Measurements from ENCODE around the gene CMTM5. TPM values are rescaled to one million over a fixed set of nuclear protein-coding genes. Genes with fewer than 3 reads are reported as not detected.

Gene CMTM5
- polyA plus RNA-seq, 1 of the 3 experiments (the other 2 are of a cell fraction): 0.13 TPM

DNA sequence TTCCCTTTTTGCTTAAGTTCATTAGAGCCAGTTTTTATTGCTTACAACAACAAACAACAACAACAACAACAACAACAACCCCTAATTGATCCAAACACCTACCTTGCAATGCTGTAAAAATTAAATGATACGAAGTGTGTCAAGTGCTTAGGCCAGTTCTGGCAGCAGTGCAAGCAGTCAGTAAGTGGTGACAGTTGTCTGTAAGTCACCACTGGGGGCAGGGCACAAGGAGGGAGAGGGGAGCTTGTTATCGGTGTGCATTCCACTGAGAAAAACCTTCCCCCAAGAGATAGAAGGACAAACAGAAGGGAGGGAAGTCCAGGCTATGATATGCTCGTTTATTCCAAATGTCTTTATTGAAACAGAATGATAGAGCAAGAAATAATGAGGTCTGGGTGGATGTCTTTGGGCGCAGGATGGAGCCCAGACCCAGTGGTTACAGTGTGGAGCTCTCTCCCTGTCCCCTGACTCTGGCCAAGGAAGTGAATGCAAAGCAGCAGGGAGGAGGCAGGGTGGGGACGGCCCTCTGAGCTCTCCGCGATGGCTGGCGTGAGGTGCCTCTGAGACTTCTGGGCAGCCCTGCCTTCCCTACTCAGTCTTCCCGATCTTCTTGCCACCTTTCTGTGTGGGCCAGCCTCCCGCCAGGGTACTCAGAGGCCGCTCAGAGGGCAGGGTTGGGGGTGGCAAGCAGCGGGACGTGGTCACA, 30.7 kb upstream of the CMTM5 start:
- 89% methylated on average over 10 of the region's 13 CpGs for WGBS (ENCODE audit: low lambda C conversion rate)
- no peak overlapping the region; a peak in 1 of 4 replicates for H3K27ac ChIP-seq (ENCODE audit: low read depth in 2 of 2, low read length in 1 of 2)

More for the DNA sequence above, 30.7 kb upstream of the CMTM5 start:
- no peaks in the 10 kb centered on the region for H3K9me3 ChIP-seq
- no peaks in the 10 kb centered on the region for H4K20me1 ChIP-seq (ENCODE audit: insufficient read depth)
- no peak overlapping the region for H3K4me3 ChIP-seq (ENCODE audit: low read depth in 2 of 2, low read length in 1 of 2)
- H3K4me2 ChIP-seq: no peak overlapping the region
- H3K79me2 ChIP-seq (ENCODE audit: insufficient read depth): no peaks in the 10 kb centered on the region
- no peak overlapping the region for H3K9ac ChIP-seq
- H3K36me3 ChIP-seq (replicated peaks in 1 of 2; ENCODE audit: control insufficient read depth in 1 of 2, insufficient read depth in 2 of 2, low read length in 1 of 2): peaks cover 0 to 2% of the 10 kb centered on the region in 2 experiments
- CTCF ChIA-PET: interaction anchor here (0.9 to 3.5 kb wide), 13 partner anchors 8 to 745 kb away, joined by 3 to 19 read pairs (median 6); partner anchors contain the start of gene PABPN1
- peaks cover 0 to under 1% of the 10 kb centered on the region in 2 experiments; a peak in 1 of 4 replicates for H3K4me1 ChIP-seq (ENCODE audit: control insufficient read depth in 1 of 2, insufficient read depth in 2 of 2, low read depth in 1 of 2, low read length in 1 of 2)
- H2AFZ ChIP-seq (ENCODE audit: low read depth): no peak overlapping the region
- no peaks in the 10 kb centered on the region for H3K27me3 ChIP-seq (ENCODE audit: insufficient read depth)
- no peaks in the 10 kb centered on the region for H3K9me2 ChIP-seq
- no peak for DNase-seq
- TF ChIP-seq, protein P1, sequence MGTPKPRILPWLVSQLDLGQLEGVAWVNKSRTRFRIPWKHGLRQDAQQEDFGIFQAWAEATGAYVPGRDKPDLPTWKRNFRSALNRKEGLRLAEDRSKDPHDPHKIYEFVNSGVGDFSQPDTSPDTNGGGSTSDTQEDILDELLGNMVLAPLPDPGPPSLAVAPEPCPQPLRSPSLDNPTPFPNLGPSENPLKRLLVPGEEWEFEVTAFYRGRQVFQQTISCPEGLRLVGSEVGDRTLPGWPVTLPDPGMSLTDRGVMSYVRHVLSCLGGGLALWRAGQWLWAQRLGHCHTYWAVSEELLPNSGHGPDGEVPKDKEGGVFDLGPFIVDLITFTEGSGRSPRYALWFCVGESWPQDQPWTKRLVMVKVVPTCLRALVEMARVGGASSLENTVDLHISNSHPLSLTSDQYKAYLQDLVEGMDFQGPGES (IDR thresholded peaks at IDR 0.05; ENCODE audit: low read depth, low read length): no peak
- TF ChIP-seq CHD2 (IDR thresholded peaks at IDR 0.05; ENCODE audit: low read length, partially characterized antibody): no peak
- no peak for TF ChIP-seq JUND (IDR thresholded peaks at IDR 0.05)
- TF ChIP-seq SMC3 (IDR thresholded peaks at IDR 0.05; ENCODE audit: low read depth, low read length): no peak
- TF ChIP-seq RXRA (IDR thresholded peaks at IDR 0.05; ENCODE audit: borderline replicate concordance, low read depth): no peak
- no peak for TF ChIP-seq FOXM1 (IDR thresholded peaks at IDR 0.05; ENCODE audit: low read depth)
- TF ChIP-seq, protein P2, sequence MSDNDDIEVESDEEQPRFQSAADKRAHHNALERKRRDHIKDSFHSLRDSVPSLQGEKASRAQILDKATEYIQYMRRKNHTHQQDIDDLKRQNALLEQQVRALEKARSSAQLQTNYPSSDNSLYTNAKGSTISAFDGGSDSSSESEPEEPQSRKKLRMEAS (IDR thresholded peaks at IDR 0.05; ENCODE audit: low read depth): no peak
- TF ChIP-seq POLR2AphosphoS5 (IDR thresholded peaks at IDR 0.05; ENCODE audit: low read depth, low read length): no peak
- TF ChIP-seq, protein P3, sequence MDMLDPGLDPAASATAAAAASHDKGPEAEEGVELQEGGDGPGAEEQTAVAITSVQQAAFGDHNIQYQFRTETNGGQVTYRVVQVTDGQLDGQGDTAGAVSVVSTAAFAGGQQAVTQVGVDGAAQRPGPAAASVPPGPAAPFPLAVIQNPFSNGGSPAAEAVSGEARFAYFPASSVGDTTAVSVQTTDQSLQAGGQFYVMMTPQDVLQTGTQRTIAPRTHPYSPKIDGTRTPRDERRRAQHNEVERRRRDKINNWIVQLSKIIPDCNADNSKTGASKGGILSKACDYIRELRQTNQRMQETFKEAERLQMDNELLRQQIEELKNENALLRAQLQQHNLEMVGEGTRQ (IDR thresholded peaks at IDR 0.05; ENCODE audit: borderline replicate concordance, low read depth, low read length): no peak
- TF ChIP-seq EZH2phosphoT487 (IDR thresholded peaks at IDR 0.05; ENCODE audit: borderline replicate concordance, low read depth): no peak
- TF ChIP-seq MEF2A (IDR thresholded peaks at IDR 0.05; ENCODE audit: borderline replicate concordance, low read depth): no peak
- TF ChIP-seq, protein P4, sequence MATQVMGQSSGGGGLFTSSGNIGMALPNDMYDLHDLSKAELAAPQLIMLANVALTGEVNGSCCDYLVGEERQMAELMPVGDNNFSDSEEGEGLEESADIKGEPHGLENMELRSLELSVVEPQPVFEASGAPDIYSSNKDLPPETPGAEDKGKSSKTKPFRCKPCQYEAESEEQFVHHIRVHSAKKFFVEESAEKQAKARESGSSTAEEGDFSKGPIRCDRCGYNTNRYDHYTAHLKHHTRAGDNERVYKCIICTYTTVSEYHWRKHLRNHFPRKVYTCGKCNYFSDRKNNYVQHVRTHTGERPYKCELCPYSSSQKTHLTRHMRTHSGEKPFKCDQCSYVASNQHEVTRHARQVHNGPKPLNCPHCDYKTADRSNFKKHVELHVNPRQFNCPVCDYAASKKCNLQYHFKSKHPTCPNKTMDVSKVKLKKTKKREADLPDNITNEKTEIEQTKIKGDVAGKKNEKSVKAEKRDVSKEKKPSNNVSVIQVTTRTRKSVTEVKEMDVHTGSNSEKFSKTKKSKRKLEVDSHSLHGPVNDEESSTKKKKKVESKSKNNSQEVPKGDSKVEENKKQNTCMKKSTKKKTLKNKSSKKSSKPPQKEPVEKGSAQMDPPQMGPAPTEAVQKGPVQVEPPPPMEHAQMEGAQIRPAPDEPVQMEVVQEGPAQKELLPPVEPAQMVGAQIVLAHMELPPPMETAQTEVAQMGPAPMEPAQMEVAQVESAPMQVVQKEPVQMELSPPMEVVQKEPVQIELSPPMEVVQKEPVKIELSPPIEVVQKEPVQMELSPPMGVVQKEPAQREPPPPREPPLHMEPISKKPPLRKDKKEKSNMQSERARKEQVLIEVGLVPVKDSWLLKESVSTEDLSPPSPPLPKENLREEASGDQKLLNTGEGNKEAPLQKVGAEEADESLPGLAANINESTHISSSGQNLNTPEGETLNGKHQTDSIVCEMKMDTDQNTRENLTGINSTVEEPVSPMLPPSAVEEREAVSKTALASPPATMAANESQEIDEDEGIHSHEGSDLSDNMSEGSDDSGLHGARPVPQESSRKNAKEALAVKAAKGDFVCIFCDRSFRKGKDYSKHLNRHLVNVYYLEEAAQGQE (IDR thresholded peaks at IDR 0.05; ENCODE audit: low read depth, low read length): no peak
- TF ChIP-seq ELF1 (IDR thresholded peaks at IDR 0.05): no peak
- TF ChIP-seq FOSL2 (IDR thresholded peaks at IDR 0.05; ENCODE audit: borderline replicate concordance, low read depth): no peak
- no peak for TF ChIP-seq RCOR1 (IDR thresholded peaks at IDR 0.05; ENCODE audit: low read length)
- POLR2A ChIA-PET: interaction anchor here (1.1 to 2.7 kb wide), 4 partner anchors 19 to 25 kb away, joined by 3 to 8 read pairs (median 6); partner anchors contain the start of gene PABPN1
- H3F3A ChIP-seq (replicated peaks; ENCODE audit: insufficient read depth): no peaks in the 10 kb centered on the region
